NOMO-1 treated with DMSO at 0.1 percent for 48 hours (cell line): Measurements from ENCODE around the gene ZNF593.
A peak's percentile ranks its signal among the peaks of the same experiment; 100 is the strongest.

Experiments used
- DNase-seq: peaks from one replicate; lab custom pipeline; 2025; ENCODE audit not compliant: unreplicated experiment; lab: John Stamatoyannopoulos, UW

The ZNF593 gene

DNA sequence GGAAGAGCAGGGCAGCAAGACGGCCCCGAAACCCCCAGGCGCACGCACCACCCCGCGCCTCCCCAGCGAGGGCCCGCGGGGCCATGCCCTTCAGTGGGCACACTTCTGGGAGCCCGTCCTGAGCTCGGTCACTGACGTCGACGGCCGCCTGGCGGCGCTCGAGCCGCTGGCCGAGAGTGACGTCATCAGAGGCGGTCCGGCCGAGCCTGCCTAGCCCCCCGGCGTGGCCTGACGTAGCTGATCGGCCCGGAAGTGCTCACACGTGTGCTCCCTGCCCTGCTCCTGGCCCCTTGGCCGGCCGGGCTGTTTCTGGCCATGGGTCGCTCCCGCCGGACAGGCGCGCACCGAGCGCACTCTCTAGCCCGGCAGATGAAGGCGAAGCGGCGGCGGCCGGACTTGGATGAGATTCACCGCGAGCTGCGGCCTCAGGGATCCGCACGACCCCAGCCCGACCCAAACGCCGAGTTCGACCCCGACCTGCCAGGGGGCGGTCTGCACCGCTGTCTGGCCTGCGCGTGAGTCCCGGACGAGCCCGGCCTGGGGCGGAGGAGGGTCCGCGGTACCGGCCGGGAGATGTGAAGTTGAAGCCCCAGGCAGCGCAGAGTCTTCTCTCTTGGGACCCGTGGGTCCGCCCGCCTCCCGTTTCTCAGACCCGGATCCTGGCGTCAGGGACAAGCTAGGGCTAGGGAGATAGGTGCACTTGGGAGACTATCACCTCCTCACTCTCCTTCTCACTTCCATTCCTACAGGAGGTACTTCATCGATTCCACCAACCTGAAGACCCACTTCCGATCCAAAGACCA is at the start of gene ZNF593:
Gene ZNF593, plus strand, starts transcription at position 240 of the 803 bp plus-strand sequence. Its CDS starts 76 bp downstream, at position 316.
- peak; percentile 92 for DNase-seq

DNA sequence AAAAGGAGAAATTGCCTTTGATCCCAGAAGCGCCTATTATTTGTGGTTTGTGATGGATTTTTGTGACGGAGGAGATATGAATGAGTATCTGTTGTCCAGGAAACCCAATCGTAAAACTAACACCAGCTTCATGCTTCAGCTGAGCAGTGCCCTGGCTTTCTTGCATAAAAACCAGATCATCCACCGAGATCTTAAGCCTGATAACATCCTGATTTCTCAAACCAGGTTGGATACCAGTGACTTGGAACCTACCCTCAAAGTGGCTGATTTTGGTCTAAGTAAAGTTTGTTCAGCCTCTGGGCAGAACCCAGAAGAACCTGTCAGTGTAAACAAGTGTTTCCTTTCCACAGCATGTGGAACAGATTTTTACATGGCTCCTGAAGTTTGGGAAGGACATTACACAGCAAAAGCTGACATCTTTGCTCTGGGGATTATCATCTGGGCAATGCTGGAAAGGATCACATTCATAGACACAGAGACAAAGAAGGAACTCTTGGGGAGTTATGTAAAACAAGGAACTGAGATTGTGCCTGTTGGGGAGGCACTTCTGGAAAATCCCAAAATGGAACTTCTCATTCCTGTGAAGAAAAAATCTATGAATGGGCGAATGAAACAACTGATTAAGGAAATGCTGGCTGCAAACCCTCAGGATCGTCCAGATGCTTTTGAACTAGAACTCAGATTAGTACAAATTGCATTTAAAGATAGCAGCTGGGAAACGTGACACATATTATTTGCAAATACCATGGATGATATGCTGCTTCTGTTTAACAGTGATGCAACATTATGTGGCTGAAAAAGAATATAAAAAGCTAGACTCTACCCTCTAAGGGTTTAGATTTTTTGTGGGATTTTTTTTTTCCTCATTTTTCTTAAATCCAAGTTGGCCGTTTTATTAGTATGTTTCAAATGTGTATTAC is 47.6 kb upstream of the ZNF593 start:
- peak; percentile 50 for DNase-seq

DNA sequence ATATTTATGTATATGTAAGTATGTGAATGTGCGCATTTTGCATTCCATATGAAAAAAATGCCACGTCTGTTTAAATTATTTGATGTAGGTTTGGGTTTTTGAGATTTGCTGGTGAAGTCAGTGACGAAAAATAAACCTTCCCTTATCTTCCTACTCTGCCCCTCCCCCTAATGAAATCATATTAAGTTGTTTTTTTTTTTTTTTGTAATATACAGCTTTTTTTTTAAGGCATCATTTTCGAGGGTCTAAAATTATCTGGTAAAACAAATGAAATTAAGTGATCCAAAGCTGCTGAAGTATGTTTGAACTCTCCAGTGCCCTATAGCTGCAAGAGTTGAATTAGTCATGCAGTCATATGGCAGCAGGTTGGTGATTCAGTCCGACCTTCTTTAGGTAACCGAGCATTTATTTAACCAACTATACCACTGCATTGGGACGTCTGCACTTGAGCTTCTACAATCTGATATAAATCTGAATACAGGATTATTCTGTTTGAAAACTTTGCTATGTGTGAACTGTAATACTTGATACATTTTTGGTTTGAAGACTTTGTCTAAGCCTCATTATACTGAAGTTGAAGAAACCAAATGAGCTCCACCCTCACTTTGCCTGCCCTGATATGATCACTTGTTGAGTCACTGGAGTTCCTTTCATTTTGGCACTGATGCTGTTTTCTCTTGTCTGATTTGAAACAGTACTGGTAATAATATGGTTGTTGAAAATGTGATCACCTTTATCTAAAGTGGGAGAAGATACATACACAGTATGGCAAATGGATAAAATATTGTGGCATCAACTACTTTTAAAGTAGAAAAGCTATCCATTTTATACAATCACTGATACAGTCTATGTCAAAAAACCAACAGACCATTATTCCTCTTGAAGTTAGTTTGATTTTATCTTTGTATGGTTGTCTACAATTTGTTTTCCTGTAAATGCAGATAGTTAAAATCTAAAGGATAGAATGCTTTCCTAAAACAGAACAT is 46.4 kb upstream of the ZNF593 start:
- DNase-seq, result peak; percentile 32

DNA sequence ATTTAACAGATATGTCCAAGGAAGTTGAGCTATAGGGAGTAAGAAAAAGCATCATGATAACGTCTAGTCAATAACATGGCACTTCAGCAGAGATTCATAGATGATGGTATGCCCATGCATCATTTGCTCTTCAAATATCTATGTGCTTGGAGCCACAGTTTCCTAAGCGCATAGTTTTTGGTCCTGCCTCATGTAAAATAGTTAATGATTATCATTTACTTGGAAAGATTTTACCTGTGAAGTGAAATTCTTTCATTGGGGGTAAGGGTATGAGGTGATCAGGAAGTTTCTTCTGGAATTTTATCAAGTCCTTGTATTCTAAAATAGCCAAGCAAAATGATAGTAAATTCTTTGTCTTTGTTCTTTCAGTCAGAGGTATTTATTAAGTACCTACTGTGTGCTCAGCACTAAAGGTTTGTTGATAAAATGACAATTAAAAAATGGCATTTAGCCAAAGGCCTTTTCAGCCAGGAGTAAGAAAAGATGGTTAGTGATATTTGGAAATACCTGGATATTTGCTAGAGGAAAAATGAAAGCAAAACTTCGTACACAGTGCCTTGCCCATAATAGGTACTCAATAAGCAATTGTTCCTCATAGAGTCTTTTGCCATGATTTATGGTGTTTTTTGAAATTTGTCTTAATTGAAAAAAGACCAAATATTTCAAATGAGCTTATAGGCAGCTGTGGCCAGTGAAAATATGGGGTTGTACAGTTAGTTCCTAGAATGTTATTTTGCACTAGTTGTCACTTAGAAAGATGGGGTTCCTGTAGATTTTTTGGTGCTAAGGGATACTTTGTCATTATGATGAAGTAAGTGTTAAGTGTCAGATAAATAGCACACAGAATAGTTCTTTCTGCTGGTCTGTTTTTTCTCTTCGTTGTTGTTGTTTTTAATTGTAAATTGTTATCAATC is 45.0 kb upstream of the ZNF593 start:
- no peak for DNase-seq

GRCh38 chr1:26125382-26125781 is 44.3 kb upstream of the ZNF593 start:
- no peak for DNase-seq

- no peak for DNase-seq
Measured at GRCh38 chr1:26125946-26126320, 43.8 kb upstream of the ZNF593 start.

GRCh38 chr1:26126321-26127084 is 43.2 kb upstream of the ZNF593 start:
- DNase-seq, result peak; percentile 99

DNA sequence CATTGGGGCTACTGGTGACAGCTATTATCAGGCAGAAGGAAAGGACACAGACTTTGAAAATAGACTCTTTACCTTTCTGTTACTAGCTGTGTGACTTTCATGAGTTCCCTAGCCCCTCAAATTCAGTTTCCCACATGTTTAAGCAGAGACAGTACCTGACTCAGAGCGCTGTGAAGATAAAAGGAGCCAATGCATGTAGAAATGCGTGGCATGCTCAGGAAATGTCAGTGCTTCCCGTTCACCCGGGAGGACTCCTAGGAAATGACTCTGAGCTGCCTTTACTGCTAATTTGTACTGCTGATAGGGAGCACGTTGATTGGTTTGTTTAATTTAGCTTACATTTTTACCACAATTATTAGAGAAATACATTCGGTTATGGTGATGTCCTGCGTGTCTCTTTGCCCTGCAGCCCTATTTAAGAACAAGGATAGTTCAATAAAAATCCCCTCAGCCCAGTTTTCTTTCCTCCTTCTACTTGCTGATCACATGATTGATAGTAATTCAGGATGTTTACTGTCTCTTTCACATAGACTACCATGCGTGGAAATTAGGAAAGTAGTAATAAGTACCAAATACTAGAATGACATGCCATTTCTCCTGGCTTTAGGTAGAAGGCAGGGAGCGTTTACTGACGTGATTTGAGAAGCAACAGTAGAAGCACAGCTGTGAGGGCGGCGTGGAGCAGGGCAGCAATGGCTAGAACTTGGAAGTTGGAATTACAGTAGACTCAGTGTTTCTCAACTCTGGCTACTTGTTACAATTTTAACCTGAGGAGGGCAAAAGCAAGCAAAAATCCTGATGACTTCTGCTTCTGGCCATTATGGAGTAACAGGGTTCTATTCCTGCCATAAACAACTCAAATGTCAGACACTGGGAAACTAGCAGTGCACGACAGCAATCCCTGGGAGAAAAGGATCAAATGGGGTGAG is 42.2 kb upstream of the ZNF593 start:
- peak; percentile 28 for DNase-seq

- no peak for DNase-seq
Measured at GRCh38 chr1:26129778-26130177, 39.9 kb upstream of the ZNF593 start.

- no peak for DNase-seq
Measured at GRCh38 chr1:26130695-26131094, 39.0 kb upstream of the ZNF593 start.

DNA sequence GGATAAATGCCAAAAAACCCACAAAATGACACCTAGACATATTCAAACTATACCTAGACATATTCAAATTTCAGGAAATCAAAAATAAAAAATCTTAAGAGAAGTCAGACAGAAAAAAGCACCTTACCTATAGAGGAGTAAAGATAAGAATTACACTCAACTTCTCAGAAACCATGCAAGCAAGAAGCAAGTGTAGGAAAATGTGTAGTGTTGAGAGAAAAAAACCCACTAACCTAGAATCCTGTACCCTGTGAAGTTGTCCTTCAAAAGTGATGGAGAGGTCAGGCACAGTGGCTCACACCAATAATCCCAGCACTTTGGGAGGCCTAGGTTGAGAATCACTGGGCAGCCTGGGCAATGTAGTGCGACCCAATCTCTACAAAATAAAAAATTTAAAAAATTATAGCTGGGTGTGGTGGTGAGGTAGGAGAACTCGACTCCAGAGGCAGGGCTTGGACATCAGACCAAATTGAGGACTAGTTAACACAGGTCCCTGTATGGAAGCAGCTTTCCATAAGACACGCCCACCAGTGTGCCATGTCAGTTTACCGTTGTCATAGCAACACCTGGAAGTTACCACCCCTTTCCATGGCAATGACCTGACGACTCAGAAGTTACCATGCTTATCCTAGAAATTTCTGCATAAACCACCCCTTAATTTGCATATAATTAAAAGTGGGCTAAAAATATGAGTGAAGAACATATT is 37.4 kb upstream of the ZNF593 start:
- DNase-seq, result no peak

DNA sequence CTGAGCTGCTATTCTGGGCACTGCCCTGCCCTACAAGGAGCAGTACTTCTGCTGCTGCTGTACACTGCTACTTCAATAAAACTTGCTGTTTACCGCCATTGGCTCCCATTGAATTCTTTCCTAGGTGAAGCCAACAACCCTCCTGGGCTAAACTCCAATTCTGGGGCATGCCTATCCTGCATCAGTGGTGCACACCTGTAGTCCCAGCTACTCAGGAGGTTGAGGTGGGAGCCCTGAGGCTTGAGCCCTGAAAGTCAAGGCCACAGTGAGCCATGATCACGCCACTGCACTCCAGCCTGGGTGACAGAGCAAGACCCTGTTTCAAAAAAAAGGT is 36.9 kb upstream of the ZNF593 start:
- DNase-seq, result no peak

- DNase-seq, result no peak
Measured at GRCh38 chr1:26134466-26134865, 35.2 kb upstream of the ZNF593 start.

GRCh38 chr1:26138974-26139558 is 30.6 kb upstream of the ZNF593 start:
- DNase-seq, result peak; percentile 57

DNA sequence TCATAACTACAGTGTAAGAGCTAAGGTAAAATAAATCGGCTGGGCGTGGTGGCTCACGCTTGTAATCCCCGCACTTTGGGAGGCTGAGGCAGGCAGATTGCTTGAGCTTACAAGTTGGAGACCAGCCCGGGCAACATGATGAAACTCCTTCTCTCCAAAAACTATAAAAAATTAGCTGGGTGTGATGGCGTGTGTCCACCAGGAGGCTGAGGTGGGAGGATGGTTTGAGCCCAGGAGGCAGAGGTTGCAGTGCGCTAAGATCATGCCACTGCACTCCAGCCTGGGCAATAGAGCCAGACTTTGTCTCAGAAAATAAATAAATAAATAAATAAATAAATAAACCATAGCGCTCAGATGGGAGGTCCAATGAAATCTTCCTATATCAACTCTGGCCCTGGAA is 27.5 kb upstream of the ZNF593 start:
- DNase-seq, result peak; percentile 6

GRCh38 chr1:26145041-26145959 is 24.4 kb upstream of the ZNF593 start:
- peak; percentile 73 for DNase-seq
